ENCODE measurements around the gene RPL13A. TPM values are rescaled to one million over a fixed set of nuclear protein-coding genes. Genes with fewer than 3 reads are reported as not detected.

Gene RPL13A
- total and polyA plus RNA-seq, 9 of the 15 experiments (the other 6 are each of a cell fraction or from before 2014, with no cell fraction given), result 1,744 to 5,482 (median 2,949) TPM

- ChIA-PET CTCF (ENCODE audit: low intra/inter-chr PET ratio) (no interaction called here), POLR2A (interaction anchor here (1.4 kb wide), 1 partner anchor 125 kb away, joined by 3 read pairs; no protein-coding TSS in a partner anchor)
- H3K9ac ChIP-seq (ENCODE audit: insufficient read depth in 1 of 2, low read depth in 2 of 2, low read length in 2 of 2), result no peak overlapping the region
- intact Hi-C loops (cut with micrococcal nuclease) (no loop called here), in situ Hi-C loops (cut with MboI) (no loop called here)
- WGBS (ENCODE audit: insufficient coverage, low coverage, missing lambda C conversion rate), result 29% methylated on average over 3 of the region's 3 CpGs
- H3K4me3 ChIP-seq, result no peak overlapping the region
- DNase-seq (ENCODE audit: extremely low read depth in 1 of 4, low spot score in 3 of 4), result no peak
- no peak for FAIRE-seq
- H3K36me3 ChIP-seq (ENCODE audit: control insufficient read depth, insufficient read depth, low read length), result no peaks in the 10 kb centered on the region
- peaks cover 0 to 18% of the 10 kb centered on the region in 2 experiments; a peak in 2 of 5 replicates for H3K4me1 ChIP-seq (replicated peaks in 1 of 2; ENCODE audit: control insufficient read depth in 2 of 2, insufficient read depth in 2 of 2, low read length in 2 of 2)
- no peak overlapping the region for H3K4me2 ChIP-seq (ENCODE audit: insufficient read depth, low read length)
- ATAC-seq, result no peak
- no peaks in the 10 kb centered on the region for H3K79me2 ChIP-seq (ENCODE audit: control insufficient read depth, insufficient read depth, low read length)
- H3K9me1 ChIP-seq (ENCODE audit: control insufficient read depth, insufficient read depth, low read length), result no peaks in the 10 kb centered on the region
- no peak overlapping the region for H2AFZ ChIP-seq (ENCODE audit: low read depth, low read length)
- H3K27me3 ChIP-seq (ENCODE audit: control insufficient read depth in 2 of 2, insufficient read depth in 2 of 2, low read length in 2 of 2), result no peaks in the 10 kb centered on the region
- TF ChIP-seq ZNF778 (CRISPR knock-in tag; IDR thresholded peaks at IDR 0.05), result no peak
- TF ChIP-seq PCBP2 (IDR thresholded peaks at IDR 0.05; ENCODE audit: low read depth, low read length, poor library complexity, severe bottlenecking), result no peak
- no peak for TF ChIP-seq HOXB6 (CRISPR knock-in tag; IDR thresholded peaks at IDR 0.05; ENCODE audit: borderline replicate concordance)
- TF ChIP-seq ELF2 (CRISPR knock-in tag; IDR thresholded peaks at IDR 0.05), result no peak
- no peak for TF ChIP-seq RB1 (IDR thresholded peaks at IDR 0.05; ENCODE audit: low read depth)
- TF ChIP-seq MAZ (CRISPR knock-in tag; conservative IDR thresholded peaks at IDR 0.05 in 1 of 2, IDR thresholded peaks at IDR 0.05 in 1 of 2), result no peak
- no peak for TF ChIP-seq FOXK1 (CRISPR knock-in tag; IDR thresholded peaks at IDR 0.05; ENCODE audit: borderline replicate concordance)
- TF ChIP-seq SAFB (IDR thresholded peaks at IDR 0.05; ENCODE audit: borderline replicate concordance, low read depth, low read length), result no peak
- TF ChIP-seq SP2 (IDR thresholded peaks at IDR 0.05; ENCODE audit: extremely low read depth, low read depth, low read length, poor library complexity, severe bottlenecking), result no peak
- no peak for TF ChIP-seq ELF1 (tag; IDR thresholded peaks at IDR 0.05)
- no peak for TF ChIP-seq NCOA6 (IDR thresholded peaks at IDR 0.05)
- TF ChIP-seq CHD4 (IDR thresholded peaks at IDR 0.05; ENCODE audit: insufficient read depth, insufficient replicate concordance, low read depth, low read length, poor library complexity, severe bottlenecking), result no peak
- TF ChIP-seq NKRF (IDR thresholded peaks at IDR 0.05; ENCODE audit: borderline replicate concordance), result no peak
- TF ChIP-seq DACH1 (IDR thresholded peaks at IDR 0.05; ENCODE audit: partially characterized antibody), result no peak
- no peak for TF ChIP-seq XRCC3 (IDR thresholded peaks at IDR 0.05)
- TF ChIP-seq ZSCAN29 (IDR thresholded peaks at IDR 0.05), result no peak
- H3K9me3 ChIP-seq (replicated peaks; ENCODE audit: control insufficient read depth, insufficient read depth, low read depth, low read length), result no peaks in the 10 kb centered on the region
- BruUV-seq (replicated peaks), result no TSS peak
- no peaks in the 10 kb centered on the region for H4K20me1 ChIP-seq (replicated peaks; ENCODE audit: control insufficient read depth, insufficient read depth, low read length)
- H3K27ac ChIP-seq (ENCODE audit: extremely low read depth, low read depth, low read length), result no peak overlapping the region
Measured at GRCh38 chr19:49518033-49518432, 30.6 kb downstream of the RPL13A start.
